HL-60 (cell line): ENCODE results near the gene CDK2.
"Not testable (repeated sequence)": the region's sequence is repeated elsewhere in the genome, so short reads cannot be mapped to it uniquely, and the experiment has no call there.

Source experiments
- CTCF ChIP-seq: IDR thresholded peaks from one replicate; pipeline ENCODE4 v1.5.1; 2011; ENCODE audit warnings: low read length, control low read depth, inconsistent platforms; ENCODE audit not compliant: insufficient read depth
- GABPA ChIP-seq: IDR thresholded peaks from 2 replicates; pipeline ENCODE4 v1.6.1; 2012; ENCODE audit warnings: low read depth
- POLR2AphosphoS5 ChIP-seq: IDR thresholded peaks from 2 replicates; pipeline ENCODE4 v1.6.1; 2012; ENCODE audit warnings: low read depth
- SPI1 ChIP-seq: IDR thresholded peaks from 2 replicates; pipeline ENCODE4 v1.6.1; 2012; ENCODE audit warnings: low read depth, mild to moderate bottlenecking, borderline replicate concordance
- TF ChIP-seq, protein P1 (sequence below): IDR thresholded peaks from 2 replicates; pipeline ENCODE4 v1.6.1; 2012; ENCODE audit warnings: low read depth; ENCODE audit not compliant: insufficient replicate concordance

DNA sequence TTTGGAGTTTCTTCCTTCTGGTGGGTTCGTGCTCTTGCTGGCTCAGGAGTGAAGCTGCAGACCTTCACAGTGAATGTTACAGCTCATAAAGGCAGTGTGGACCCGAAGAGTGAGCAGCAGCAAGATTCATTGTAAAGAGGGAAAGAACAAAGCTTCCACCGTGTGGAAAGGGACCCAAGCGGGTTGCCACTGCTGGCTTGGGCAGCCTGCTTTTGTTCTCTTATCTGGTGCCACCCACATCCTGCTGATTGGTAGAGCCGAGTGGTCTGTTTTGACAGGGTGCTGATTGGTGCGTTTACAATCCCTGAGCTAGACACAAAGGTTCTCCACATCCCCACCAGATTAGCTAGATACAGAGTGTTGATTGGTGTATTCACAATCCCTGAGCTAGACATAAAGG, 32.9 kb downstream of the CDK2 start:
- TF ChIP-seq CTCF, POLR2AphosphoS5, GABPA, SPI1: not testable (repeated sequence)
- TF ChIP-seq, protein P1, sequence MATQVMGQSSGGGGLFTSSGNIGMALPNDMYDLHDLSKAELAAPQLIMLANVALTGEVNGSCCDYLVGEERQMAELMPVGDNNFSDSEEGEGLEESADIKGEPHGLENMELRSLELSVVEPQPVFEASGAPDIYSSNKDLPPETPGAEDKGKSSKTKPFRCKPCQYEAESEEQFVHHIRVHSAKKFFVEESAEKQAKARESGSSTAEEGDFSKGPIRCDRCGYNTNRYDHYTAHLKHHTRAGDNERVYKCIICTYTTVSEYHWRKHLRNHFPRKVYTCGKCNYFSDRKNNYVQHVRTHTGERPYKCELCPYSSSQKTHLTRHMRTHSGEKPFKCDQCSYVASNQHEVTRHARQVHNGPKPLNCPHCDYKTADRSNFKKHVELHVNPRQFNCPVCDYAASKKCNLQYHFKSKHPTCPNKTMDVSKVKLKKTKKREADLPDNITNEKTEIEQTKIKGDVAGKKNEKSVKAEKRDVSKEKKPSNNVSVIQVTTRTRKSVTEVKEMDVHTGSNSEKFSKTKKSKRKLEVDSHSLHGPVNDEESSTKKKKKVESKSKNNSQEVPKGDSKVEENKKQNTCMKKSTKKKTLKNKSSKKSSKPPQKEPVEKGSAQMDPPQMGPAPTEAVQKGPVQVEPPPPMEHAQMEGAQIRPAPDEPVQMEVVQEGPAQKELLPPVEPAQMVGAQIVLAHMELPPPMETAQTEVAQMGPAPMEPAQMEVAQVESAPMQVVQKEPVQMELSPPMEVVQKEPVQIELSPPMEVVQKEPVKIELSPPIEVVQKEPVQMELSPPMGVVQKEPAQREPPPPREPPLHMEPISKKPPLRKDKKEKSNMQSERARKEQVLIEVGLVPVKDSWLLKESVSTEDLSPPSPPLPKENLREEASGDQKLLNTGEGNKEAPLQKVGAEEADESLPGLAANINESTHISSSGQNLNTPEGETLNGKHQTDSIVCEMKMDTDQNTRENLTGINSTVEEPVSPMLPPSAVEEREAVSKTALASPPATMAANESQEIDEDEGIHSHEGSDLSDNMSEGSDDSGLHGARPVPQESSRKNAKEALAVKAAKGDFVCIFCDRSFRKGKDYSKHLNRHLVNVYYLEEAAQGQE: not testable (repeated sequence)
